Measurements from ENCODE around the gene SYNE2.

Gene SYNE2

GRCh38 chr14:63966407-63966806, 113.6 kb downstream of the SYNE2 start:
- Histone ChIP-seq H3K27me3 (ENCODE audit: low read depth, low read length) (no peaks in the 10 kb centered on the region), H3K27ac (ENCODE audit: low read length) (no peak overlapping the region), H3K9me3 (ENCODE audit: control insufficient read depth in 1 of 2, low read length in 2 of 2) (no peaks in the 10 kb centered on the region), H3K4me1 (ENCODE audit: control insufficient read depth in 1 of 2, insufficient read depth in 2 of 2, low read length in 2 of 2) (no peaks in the 10 kb centered on the region), H3K4me3 (ENCODE audit: low read depth in 1 of 2, low read length in 2 of 2) (no peak overlapping the region), H3K36me3 (ENCODE audit: control insufficient read depth in 1 of 2, insufficient read depth in 2 of 2, low read length in 2 of 2) (peaks cover 0 to 8% of the 10 kb centered on the region in 2 donors)

- H3K9me3 ChIP-seq (ENCODE audit: control insufficient read depth in 1 of 2, low read length in 2 of 2) = no peaks in the 10 kb centered on the region
- H3K27ac ChIP-seq (ENCODE audit: low read length) = no peak overlapping the region
- H3K27me3 ChIP-seq (ENCODE audit: low read depth, low read length) = no peaks in the 10 kb centered on the region
- peaks cover 0 to 4% of the 10 kb centered on the region in 2 donors for H3K4me1 ChIP-seq (ENCODE audit: control insufficient read depth in 1 of 2, insufficient read depth in 2 of 2, low read length in 2 of 2)
- no peak overlapping the region for H3K4me3 ChIP-seq (ENCODE audit: low read depth in 1 of 2, low read length in 2 of 2)
- peaks cover 0 to 8% of the 10 kb centered on the region in 2 donors for H3K36me3 ChIP-seq (ENCODE audit: control insufficient read depth in 1 of 2, insufficient read depth in 2 of 2, low read length in 2 of 2)
These were observed 119.6 kb downstream of the SYNE2 start for GRCh38 chr14:63972323-63972932.

- Histone ChIP-seq H3K9me3 (ENCODE audit: control insufficient read depth in 1 of 2, low read length in 2 of 2) (no peaks in the 10 kb centered on the region), H3K4me1 (ENCODE audit: control insufficient read depth in 1 of 2, insufficient read depth in 2 of 2, low read length in 2 of 2) (peaks cover 0 to 4% of the 10 kb centered on the region in 2 donors), H3K4me3 (ENCODE audit: low read depth in 1 of 2, low read length in 2 of 2) (no peak overlapping the region), H3K27me3 (ENCODE audit: low read depth, low read length) (no peaks in the 10 kb centered on the region), H3K36me3 (ENCODE audit: control insufficient read depth in 1 of 2, insufficient read depth in 2 of 2, low read length in 2 of 2) (peaks cover 0 to 4% of the 10 kb centered on the region in 2 donors), H3K27ac (ENCODE audit: low read length) (no peak overlapping the region)
These were observed 121.4 kb downstream of the SYNE2 start for GRCh38 chr14:63974176-63974575.

GRCh38 chr14:63981569-63981968, 128.8 kb downstream of the SYNE2 start:
- Histone ChIP-seq H3K27me3 (ENCODE audit: low read depth, low read length) (no peaks in the 10 kb centered on the region), H3K4me3 (ENCODE audit: low read depth in 1 of 2, low read length in 2 of 2) (no peak overlapping the region), H3K36me3 (ENCODE audit: control insufficient read depth in 1 of 2, insufficient read depth in 2 of 2, low read length in 2 of 2) (peaks cover 8 to 9% of the 10 kb centered on the region in 2 donors), H3K9me3 (ENCODE audit: control insufficient read depth in 1 of 2, low read length in 2 of 2) (no peaks in the 10 kb centered on the region), H3K4me1 (ENCODE audit: control insufficient read depth in 1 of 2, insufficient read depth in 2 of 2, low read length in 2 of 2) (no peaks in the 10 kb centered on the region), H3K27ac (ENCODE audit: low read length) (no peak overlapping the region)

GRCh38 chr14:63982156-63982555, 129.4 kb downstream of the SYNE2 start:
- H3K27ac ChIP-seq (ENCODE audit: low read length) = no peak overlapping the region
- no peak overlapping the region for H3K4me3 ChIP-seq (ENCODE audit: low read depth in 1 of 2, low read length in 2 of 2)
- no peaks in the 10 kb centered on the region for H3K4me1 ChIP-seq (ENCODE audit: control insufficient read depth in 1 of 2, insufficient read depth in 2 of 2, low read length in 2 of 2)
- no peaks in the 10 kb centered on the region for H3K27me3 ChIP-seq (ENCODE audit: low read depth, low read length)
- H3K36me3 ChIP-seq (ENCODE audit: control insufficient read depth in 1 of 2, insufficient read depth in 2 of 2, low read length in 2 of 2) = peaks cover 8 to 9% of the 10 kb centered on the region in 2 donors
- H3K9me3 ChIP-seq (ENCODE audit: control insufficient read depth in 1 of 2, low read length in 2 of 2) = no peaks in the 10 kb centered on the region

GRCh38 chr14:63982629-63983028, 129.8 kb downstream of the SYNE2 start:
- Histone ChIP-seq H3K9me3 (ENCODE audit: control insufficient read depth in 1 of 2, low read length in 2 of 2) (no peaks in the 10 kb centered on the region), H3K27ac (ENCODE audit: low read length) (no peak overlapping the region), H3K27me3 (ENCODE audit: low read depth, low read length) (no peaks in the 10 kb centered on the region), H3K4me3 (ENCODE audit: low read depth in 1 of 2, low read length in 2 of 2) (no peak overlapping the region), H3K4me1 (ENCODE audit: control insufficient read depth in 1 of 2, insufficient read depth in 2 of 2, low read length in 2 of 2) (no peaks in the 10 kb centered on the region), H3K36me3 (ENCODE audit: control insufficient read depth in 1 of 2, insufficient read depth in 2 of 2, low read length in 2 of 2) (peaks cover 8 to 9% of the 10 kb centered on the region in 2 donors)

- Histone ChIP-seq H3K4me1 (ENCODE audit: control insufficient read depth in 1 of 2, insufficient read depth in 2 of 2, low read length in 2 of 2) (no peaks in the 10 kb centered on the region), H3K27ac (ENCODE audit: low read length) (no peak overlapping the region), H3K36me3 (ENCODE audit: control insufficient read depth in 1 of 2, insufficient read depth in 2 of 2, low read length in 2 of 2) (peaks cover 6 to 11% of the 10 kb centered on the region in 2 donors), H3K9me3 (ENCODE audit: control insufficient read depth in 1 of 2, low read length in 2 of 2) (no peaks in the 10 kb centered on the region), H3K4me3 (ENCODE audit: low read depth in 1 of 2, low read length in 2 of 2) (no peak overlapping the region), H3K27me3 (ENCODE audit: low read depth, low read length) (no peaks in the 10 kb centered on the region)
These were observed 134.2 kb downstream of the SYNE2 start for GRCh38 chr14:63986789-63987533.

GRCh38 chr14:63988579-63988978, 135.8 kb downstream of the SYNE2 start:
- no peak overlapping the region for H3K27ac ChIP-seq (ENCODE audit: low read length)

GRCh38 chr14:63991833-63992232, 139.0 kb downstream of the SYNE2 start:
- no peaks in the 10 kb centered on the region for H3K27me3 ChIP-seq (ENCODE audit: low read depth, low read length)
- peaks cover 14 to 19% of the 10 kb centered on the region in 2 donors for H3K36me3 ChIP-seq (ENCODE audit: control insufficient read depth in 1 of 2, insufficient read depth in 2 of 2, low read length in 2 of 2)
- H3K4me3 ChIP-seq (ENCODE audit: low read depth in 1 of 2, low read length in 2 of 2) = no peak overlapping the region
- H3K9me3 ChIP-seq (ENCODE audit: control insufficient read depth in 1 of 2, low read length in 2 of 2) = no peaks in the 10 kb centered on the region
- no peak overlapping the region for H3K27ac ChIP-seq (ENCODE audit: low read length)
- no peaks in the 10 kb centered on the region for H3K4me1 ChIP-seq (ENCODE audit: control insufficient read depth in 1 of 2, insufficient read depth in 2 of 2, low read length in 2 of 2)

More at GRCh38 chr14:63988579-63988978, 135.8 kb downstream of the SYNE2 start:
- Histone ChIP-seq H3K4me1 (ENCODE audit: control insufficient read depth in 1 of 2, insufficient read depth in 2 of 2, low read length in 2 of 2) (no peaks in the 10 kb centered on the region), H3K36me3 (ENCODE audit: control insufficient read depth in 1 of 2, insufficient read depth in 2 of 2, low read length in 2 of 2) (peaks cover 6 to 16% of the 10 kb centered on the region in 2 donors), H3K27me3 (ENCODE audit: low read depth, low read length) (no peaks in the 10 kb centered on the region), H3K9me3 (ENCODE audit: control insufficient read depth in 1 of 2, low read length in 2 of 2) (no peaks in the 10 kb centered on the region), H3K4me3 (ENCODE audit: low read depth in 1 of 2, low read length in 2 of 2) (no peak overlapping the region)

- no peaks in the 10 kb centered on the region for H3K27me3 ChIP-seq (ENCODE audit: low read depth, low read length)
- H3K4me3 ChIP-seq (ENCODE audit: low read depth in 1 of 2, low read length in 2 of 2) = no peak overlapping the region
- H3K27ac ChIP-seq (ENCODE audit: low read length) = no peak overlapping the region
- H3K9me3 ChIP-seq (ENCODE audit: control insufficient read depth in 1 of 2, low read length in 2 of 2) = no peaks in the 10 kb centered on the region
- no peaks in the 10 kb centered on the region for H3K4me1 ChIP-seq (ENCODE audit: control insufficient read depth in 1 of 2, insufficient read depth in 2 of 2, low read length in 2 of 2)
- H3K36me3 ChIP-seq (ENCODE audit: control insufficient read depth in 1 of 2, insufficient read depth in 2 of 2, low read length in 2 of 2) = peaks cover 18 to 29% of the 10 kb centered on the region in 2 donors
These were observed 140.1 kb downstream of the SYNE2 start for GRCh38 chr14:63992858-63993257.

- Histone ChIP-seq H3K4me3 (ENCODE audit: low read depth in 1 of 2, low read length in 2 of 2) (no peak overlapping the region), H3K9me3 (ENCODE audit: control insufficient read depth in 1 of 2, low read length in 2 of 2) (no peaks in the 10 kb centered on the region), H3K36me3 (ENCODE audit: control insufficient read depth in 1 of 2, insufficient read depth in 2 of 2, low read length in 2 of 2) (peaks cover 18 to 31% of the 10 kb centered on the region in 2 donors), H3K27ac (ENCODE audit: low read length) (no peak overlapping the region), H3K4me1 (ENCODE audit: control insufficient read depth in 1 of 2, insufficient read depth in 2 of 2, low read length in 2 of 2) (no peaks in the 10 kb centered on the region), H3K27me3 (ENCODE audit: low read depth, low read length) (no peaks in the 10 kb centered on the region)
These were observed 141.2 kb downstream of the SYNE2 start for GRCh38 chr14:63993992-63994391.

Data from muscle layer of duodenum (tissue), 2 donors.